GM18520 (cell line): ENCODE data around the gene C2CD2.
"Not testable (repeated sequence)": the region's sequence is repeated elsewhere in the genome, so short reads cannot be mapped to it uniquely, and the experiment has no call there.

Experiments
- ATAC-seq: cut with Tn5 transposase; IDR thresholded peaks from one replicate; pipeline ENCODE4 v1.9.1; 2021; ENCODE audit not compliant: unreplicated experiment

The C2CD2 gene

GRCh38 chr21:41958886-41959563 lies 5.2 kb upstream of the C2CD2 start:
- ATAC-seq: no peak

- no peak for ATAC-seq
These were observed 4.4 kb upstream of the C2CD2 start for GRCh38 chr21:41957991-41958766.

GRCh38 chr21:41956926-41957729 lies 3.3 kb upstream of the C2CD2 start:
- ATAC-seq: no peak

GRCh38 chr21:41955516-41955915 lies 1.7 kb upstream of the C2CD2 start:
- ATAC-seq: no peak

DNA sequence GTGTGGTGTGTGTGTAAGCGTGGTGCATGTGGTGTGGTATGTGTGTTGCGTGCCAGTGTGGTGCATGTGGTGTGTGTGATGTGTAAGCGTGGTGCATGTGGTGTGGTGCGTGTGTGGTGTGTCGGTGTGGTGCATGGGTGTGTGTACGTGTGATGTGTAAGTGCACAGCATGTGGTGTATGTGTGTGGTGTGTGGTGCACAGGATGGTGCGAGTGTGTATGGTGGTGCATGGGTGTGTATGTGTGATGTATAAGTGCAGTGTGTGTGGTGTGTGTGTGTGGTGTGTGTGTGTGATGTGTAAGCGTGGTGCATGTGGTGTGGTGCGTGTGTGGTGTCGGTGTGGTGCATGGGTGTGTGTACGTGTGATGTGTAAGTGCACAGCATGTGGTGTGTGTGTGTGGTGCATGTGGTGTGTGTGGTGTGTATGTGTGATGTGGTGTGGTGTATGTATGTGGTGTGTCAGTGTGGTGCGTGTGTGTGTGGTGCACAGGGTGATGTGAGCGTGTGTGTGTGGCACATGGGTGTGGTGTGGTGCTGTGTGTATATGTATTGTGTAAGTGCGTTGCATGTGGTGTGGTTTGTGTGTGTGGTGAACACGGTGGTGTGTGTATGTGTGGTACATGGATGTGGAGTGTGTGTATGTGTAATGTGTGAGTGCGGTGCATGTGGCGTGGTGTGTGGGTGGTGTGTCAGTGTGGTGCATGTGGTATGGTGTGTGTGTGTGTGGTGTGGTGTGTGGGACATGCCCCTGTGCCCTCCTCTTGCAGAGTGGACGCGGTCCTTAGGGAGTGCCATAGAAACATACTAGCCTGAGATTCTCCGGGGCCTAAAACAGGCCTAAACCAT lies 1.1 kb upstream of the C2CD2 start:
- ATAC-seq: no peak

GRCh38 chr21:41953249-41953830 lies 478 bp downstream of the C2CD2 start:
- ATAC-seq: no peak

- ATAC-seq: no peak
These were observed 1.1 kb downstream of the C2CD2 start for GRCh38 chr21:41952568-41953248.

GRCh38 chr21:41951876-41952567 lies 1.8 kb downstream of the C2CD2 start:
- no peak for ATAC-seq

DNA sequence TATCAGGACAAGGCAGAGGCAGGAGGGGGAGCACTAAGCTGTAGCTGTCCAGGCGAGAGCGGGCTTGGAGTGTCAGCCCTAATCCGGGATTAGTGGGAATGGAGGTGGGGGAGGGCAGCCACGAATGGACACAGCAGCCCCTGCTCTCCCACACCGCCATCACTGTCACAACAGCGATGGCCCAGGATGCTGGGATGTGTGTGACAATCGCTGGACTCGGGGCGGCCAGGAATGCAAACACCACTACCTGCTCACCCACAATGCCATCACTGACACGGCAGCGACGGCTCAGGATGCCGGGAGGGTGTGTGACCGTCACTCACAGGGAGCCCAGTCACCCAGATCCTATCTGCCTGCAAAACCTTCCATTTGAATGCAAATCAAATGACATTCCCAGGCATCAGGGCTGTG lies 2.9 kb downstream of the C2CD2 start:
- no peak for ATAC-seq

DNA sequence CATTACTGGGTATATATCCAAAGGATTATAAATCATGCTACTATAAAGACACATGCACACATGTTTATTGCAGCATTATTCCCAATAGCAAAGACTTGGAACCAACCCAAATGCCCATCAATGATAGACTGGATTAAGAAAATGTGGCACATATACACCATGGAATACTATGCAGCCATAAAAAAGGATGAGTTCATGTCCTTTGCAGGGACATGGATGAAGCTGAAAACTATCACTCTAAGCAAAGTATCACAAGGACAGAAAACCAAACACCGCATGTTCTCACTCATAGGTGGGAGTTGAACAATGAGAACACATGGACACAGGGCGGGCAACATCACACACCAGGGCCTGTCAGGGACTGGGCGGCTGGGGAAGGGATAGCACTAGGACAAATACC lies 4.2 kb downstream of the C2CD2 start:
- ATAC-seq: not testable (repeated sequence)

DNA sequence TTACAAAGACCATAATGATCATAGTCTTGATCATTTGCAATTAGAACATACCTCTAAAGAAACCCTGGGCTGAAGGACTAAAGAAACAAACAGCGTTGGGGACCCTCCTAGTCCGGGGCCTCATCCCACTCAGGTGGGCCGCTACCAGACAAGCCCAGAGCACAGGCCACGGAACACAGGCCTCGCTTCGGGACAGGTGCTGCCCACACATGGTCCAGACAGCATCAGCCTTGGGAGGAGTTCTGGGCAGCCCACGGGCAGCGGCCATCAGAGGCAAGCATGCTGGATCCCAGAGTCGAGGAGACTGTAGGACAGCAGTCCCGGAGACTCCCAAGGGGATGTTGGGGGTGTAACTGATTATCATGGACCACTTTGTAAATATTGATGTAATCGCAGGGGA lies 4.9 kb downstream of the C2CD2 start:
- ATAC-seq: no peak

- ATAC-seq: no peak
These were observed 5.5 kb downstream of the C2CD2 start for GRCh38 chr21:41948078-41948895.

DNA sequence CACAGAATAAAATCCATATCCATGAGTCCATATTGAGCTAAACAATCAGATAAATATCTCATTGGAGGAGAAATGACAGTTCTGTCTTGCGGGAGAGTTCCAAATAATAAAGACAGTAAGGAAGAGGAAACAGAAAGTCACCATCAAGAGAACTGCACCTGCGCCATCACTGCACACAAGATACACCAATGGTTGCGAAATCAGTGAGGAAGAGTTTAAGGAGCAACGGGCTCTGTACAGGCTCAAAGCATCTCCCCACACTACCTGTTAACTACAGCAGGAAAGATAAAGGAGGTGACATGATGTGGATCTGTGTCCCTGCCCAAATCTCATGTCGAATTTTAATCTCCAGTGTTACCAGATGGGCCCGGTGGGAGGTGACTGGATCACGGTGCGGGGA lies 7.8 kb downstream of the C2CD2 start:
- ATAC-seq: no peak

- ATAC-seq: no peak
These were observed 10.0 kb downstream of the C2CD2 start for GRCh38 chr21:41943851-41944250.

DNA sequence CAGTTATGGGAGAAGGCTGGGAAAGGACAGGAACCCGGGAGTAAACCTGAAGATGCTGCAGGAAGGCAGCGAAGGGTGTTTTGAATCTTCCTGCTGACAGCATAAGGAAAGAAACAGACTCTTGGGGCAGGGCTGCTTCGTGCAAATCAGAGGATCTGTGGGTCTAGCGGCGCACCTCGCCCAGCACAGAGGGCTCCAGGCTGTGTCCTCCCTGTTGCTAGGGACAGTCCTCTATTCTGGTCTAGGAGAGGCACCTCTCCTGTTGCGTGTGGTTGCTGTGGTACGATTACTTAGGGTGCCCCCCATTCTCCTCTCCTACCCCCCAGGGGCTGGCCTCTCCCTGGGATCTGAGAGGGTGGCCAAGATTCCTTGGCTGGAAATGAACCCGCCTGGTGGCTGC lies 11.4 kb downstream of the C2CD2 start:
- ATAC-seq: no peak

- ATAC-seq: no peak
These were observed 11.9 kb downstream of the C2CD2 start for GRCh38 chr21:41941941-41942340.

GRCh38 chr21:41940431-41940830 lies 13.4 kb downstream of the C2CD2 start:
- ATAC-seq: no peak

- ATAC-seq: no peak
These were observed 14.4 kb downstream of the C2CD2 start for GRCh38 chr21:41939391-41939790.
